H9 (cell line): ENCODE measurements around the gene CEP131. TPM values are rescaled to one million over a fixed set of nuclear protein-coding genes. Genes with fewer than 3 reads are reported as not detected.

Experiments
- DNase-seq: peaks from one replicate; pipeline ENCODE4 v3.0.0-alpha.2; 2017
- H2AFZ ChIP-seq: one replicate; pipeline ENCODE4 v1.6.1; 2013; ENCODE audit warnings: mild to moderate bottlenecking, low read length, control low read depth, moderate library complexity
- H2AK5ac ChIP-seq: 2 replicates; pipeline ENCODE4 v1.6.1; 2013; ENCODE audit warnings: low read length, control low read depth, mixed read lengths; ENCODE audit not compliant: insufficient read length
- H2BK120ac ChIP-seq: one replicate; pipeline ENCODE4 v1.6.1; 2013; ENCODE audit warnings: low read depth, mild to moderate bottlenecking, low read length, control low read depth, inconsistent platforms; ENCODE audit not compliant: poor library complexity, severe bottlenecking
- H2BK12ac ChIP-seq: 2 replicates; pipeline ENCODE4 v1.6.1; 2013; ENCODE audit warnings: low read length, control low read depth, mixed read lengths, low read depth; ENCODE audit not compliant: insufficient read length
- H2BK15ac ChIP-seq: 2 replicates; pipeline ENCODE4 v1.6.1; 2013; ENCODE audit warnings: low read depth, low read length, control low read depth
- H2BK20ac ChIP-seq: one replicate; pipeline ENCODE4 v1.6.1; 2013; ENCODE audit warnings: low read depth, mild to moderate bottlenecking, low read length, control low read depth, inconsistent platforms; ENCODE audit not compliant: poor library complexity, severe bottlenecking
- H2BK5ac ChIP-seq: 2 replicates; pipeline ENCODE4 v1.6.1; 2013; ENCODE audit warnings: low read length, control low read depth, mixed read lengths; ENCODE audit not compliant: insufficient read length
- H3K14ac ChIP-seq: 2 replicates; pipeline ENCODE4 v1.6.1; 2013; ENCODE audit warnings: low read length, control low read depth; ENCODE audit not compliant: insufficient read depth
- H3K18ac ChIP-seq: 2 replicates; pipeline ENCODE4 v1.6.1; 2013; ENCODE audit warnings: low read depth, mild to moderate bottlenecking, mixed read lengths, low read length, control low read depth; ENCODE audit not compliant: insufficient read length
- H3K23ac ChIP-seq: 2 replicates; pipeline ENCODE4 v1.6.1; 2013; ENCODE audit warnings: low read length, control low read depth, mixed read lengths, low read depth; ENCODE audit not compliant: insufficient read length
- H3K23me2 ChIP-seq: 2 replicates; pipeline ENCODE4 v1.6.1; 2013; ENCODE audit warnings: low read depth, mild to moderate bottlenecking, mixed read lengths, low read length, control low read depth; ENCODE audit not compliant: insufficient read length, poor library complexity, severe bottlenecking
- H3K27ac ChIP-seq: 2 replicates; pipeline ENCODE4 v1.5.1; 2013; ENCODE audit warnings: low read length, control low read depth, mixed read lengths, low read depth; ENCODE audit not compliant: insufficient read length
- H3K27me3 ChIP-seq: 2 replicates; pipeline ENCODE4 v1.6.1; 2013; ENCODE audit warnings: low read length, control low read depth, inconsistent platforms; ENCODE audit not compliant: insufficient read depth
- H3K4ac ChIP-seq: 2 replicates; pipeline ENCODE4 v1.6.1; 2013; ENCODE audit warnings: low read depth, mild to moderate bottlenecking, control low read depth, inconsistent platforms, low read length, moderate library complexity
- H3K4me1 ChIP-seq: 2 replicates; pipeline ENCODE4 v1.6.1; 2013; ENCODE audit warnings: low read length, control low read depth, inconsistent platforms; ENCODE audit not compliant: insufficient read depth
- H3K4me2 ChIP-seq: 2 replicates; pipeline ENCODE4 v1.6.1; 2013; ENCODE audit warnings: low read length, control low read depth, mixed read lengths; ENCODE audit not compliant: insufficient read length, insufficient read depth
- H3K56ac ChIP-seq: 2 replicates; pipeline ENCODE4 v1.6.1; 2013; ENCODE audit warnings: low read depth, mild to moderate bottlenecking, mixed read lengths, low read length, control low read depth; ENCODE audit not compliant: insufficient read length
- H3K79me1 ChIP-seq: 2 replicates; pipeline ENCODE4 v1.6.1; 2013; ENCODE audit warnings: low read depth, mild to moderate bottlenecking, moderate library complexity, low read length, control low read depth, inconsistent platforms; ENCODE audit not compliant: insufficient read depth, poor library complexity, severe bottlenecking
- H3K79me2 ChIP-seq: 2 replicates; pipeline ENCODE4 v1.6.1; 2013; ENCODE audit warnings: low read length, control low read depth, inconsistent platforms; ENCODE audit not compliant: insufficient read depth
- H3K9ac ChIP-seq: 2 replicates; pipeline ENCODE4 v1.6.1; 2013; ENCODE audit warnings: low read length, control low read depth, mixed read lengths; ENCODE audit not compliant: insufficient read length; ENCODE audit errors: extremely low read depth
- H3K9me3 ChIP-seq: one replicate; pipeline ENCODE4 v1.6.1; 2013; ENCODE audit warnings: low read depth, low read length, inconsistent platforms; ENCODE audit not compliant: control insufficient read depth
- H3T11ph ChIP-seq: one replicate; pipeline ENCODE4 v1.6.1; 2013; ENCODE audit warnings: mild to moderate bottlenecking, low read length, control low read depth, inconsistent platforms
- H4K20me1 ChIP-seq: one replicate; pipeline ENCODE4 v1.6.1; 2013; ENCODE audit not compliant: control insufficient read depth, insufficient read length, insufficient read depth
- H4K5ac ChIP-seq: 2 replicates; pipeline ENCODE4 v1.6.1; 2013; ENCODE audit warnings: low read depth, mild to moderate bottlenecking, mixed read lengths, low read length, control low read depth; ENCODE audit not compliant: insufficient read length
- H4K8ac ChIP-seq: replicated peaks from 2 replicates; pipeline ENCODE4 v1.6.1; 2013; ENCODE audit warnings: low read length, control low read depth, mixed read lengths, low read depth; ENCODE audit not compliant: insufficient read length
- H4K91ac ChIP-seq: 2 replicates; pipeline ENCODE4 v1.6.1; 2013; ENCODE audit warnings: low read depth, mild to moderate bottlenecking, moderate library complexity, mixed read lengths, low read length, control low read depth; ENCODE audit not compliant: insufficient read length
- H3K27ac Mint-ChIP-seq, 3 experiments: 2 replicates in 2 of 3; 3 replicates in 1 of 3; pipeline ENCODE4 v1.8.0; 2020 to 2021; ENCODE audit warnings: mixed read lengths in 3 of 3, mild to moderate bottlenecking in 1 of 3, moderate library complexity in 1 of 3
- H3K27me3 Mint-ChIP-seq: 2 replicates; pipeline ENCODE4 v1.8.0; 2021; ENCODE audit warnings: low read depth, mild to moderate bottlenecking, moderate library complexity, mixed read lengths
- H3K36me3 Mint-ChIP-seq, 3 experiments: 2 replicates in 2 of 3; 3 replicates in 1 of 3; pipeline ENCODE4 v1.8.0; 2020 to 2021; ENCODE audit warnings: low read depth in 3 of 3, mixed read lengths in 3 of 3; ENCODE audit not compliant: insufficient read depth in 1 of 3
- H3K4me1 Mint-ChIP-seq, 2 experiments: 2 replicates each; pipeline ENCODE4 v1.8.0; 2020; ENCODE audit warnings: mixed read lengths in 2 of 2
- H3K4me3 Mint-ChIP-seq, 2 experiments: 2 replicates in 1 of 2; 3 replicates in 1 of 2; pipeline ENCODE4 v1.8.0; 2020 to 2021; ENCODE audit warnings: mild to moderate bottlenecking in 2 of 2, mixed read lengths in 2 of 2, moderate library complexity in 1 of 2
- H3K9me3 Mint-ChIP-seq, 2 experiments: 2 replicates in 1 of 2; 3 replicates in 1 of 2; pipeline ENCODE4 v1.8.0; 2020; ENCODE audit warnings: mild to moderate bottlenecking in 2 of 2, mixed read lengths in 2 of 2, moderate library complexity in 1 of 2
- WGBS: extraction: QIAGEN DNeasy Blood & Tissue Kit; methylation state at CpG from one replicate; pipeline ENCODE4 v1.1.7; 2013; ENCODE audit warnings: missing lambda C conversion rate, low lambda C conversion rate, mixed read lengths; ENCODE audit not compliant: insufficient read length; ENCODE audit errors: extremely low coverage; 5-methylcytosine and 5-hydroxymethylcytosine counted together
- total RNA-seq: library from RNA; stranded (reverse); gene quantifications from 2 replicates; pipeline ENCODE4 v1.2.1, GENCODE V29; 2021
- TF ChIP-seq, protein P1 (sequence below): fragments of 200-600 bp; sonication (generic); conservative IDR thresholded peaks from 3 replicates; pipeline ENCODE4 v1.8.0; 2021; ENCODE audit warnings: antibody characterized with exemption, mild to moderate bottlenecking

The CEP131 gene
- total RNA-seq, 1 experiment from 2014 or later = 16.3 TPM

DNA sequence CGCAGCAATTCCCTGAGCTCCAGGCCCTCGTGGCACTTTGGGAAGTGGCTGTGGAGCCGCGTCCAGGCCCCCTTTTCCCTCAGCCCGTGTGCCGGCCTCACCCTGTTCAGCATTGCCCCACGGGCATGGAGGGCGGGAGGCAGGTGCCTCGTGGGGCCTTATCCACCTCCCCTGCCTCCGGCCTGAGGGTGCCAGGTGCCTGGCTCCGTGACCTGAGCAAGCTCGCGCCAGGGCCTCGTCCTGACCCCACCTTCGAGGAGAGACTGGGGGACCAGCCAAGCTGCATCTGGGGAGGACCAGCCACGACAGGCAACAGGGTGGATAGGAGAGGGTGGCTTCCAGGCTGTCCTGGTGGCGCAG is 29.7 kb downstream of the CEP131 start:
- Mint-ChIP-seq H3K4me3 (no peak overlapping the region), H3K27ac (no peak overlapping the region), H3K4me1 (no peaks in the 10 kb centered on the region), H3K27me3 (no peaks in the 10 kb centered on the region), H3K9me3 (no peaks in the 10 kb centered on the region), H3K36me3 (peaks cover 0 to 13% (median 6%) of the 10 kb centered on the region in 3 experiments; a peak in 5 of 7 replicates)
- Histone ChIP-seq H2AFZ (no peak overlapping the region), H3K4me2 (no peak overlapping the region), H2BK12ac (no peak overlapping the region), H3K56ac (no peak overlapping the region), H3K79me1 (no peaks in the 10 kb centered on the region), H4K91ac (no peak overlapping the region), H4K5ac (no peak overlapping the region), H2BK5ac (no peak overlapping the region), H3K18ac (no peak overlapping the region), H2BK120ac (no peak overlapping the region), H3K79me2 (no peaks in the 10 kb centered on the region), H3K4me1 (no peaks in the 10 kb centered on the region), H3K9me3 (no peaks in the 10 kb centered on the region), H4K20me1 (no peaks in the 10 kb centered on the region), H3K14ac (no peak overlapping the region), H3K23ac (no peak overlapping the region), H3K27me3 (no peaks in the 10 kb centered on the region), H3K9ac (no peak overlapping the region), H3K23me2 (no peaks in the 10 kb centered on the region), H2BK20ac (no peak overlapping the region), H3T11ph (no peak overlapping the region), H4K8ac (no peak overlapping the region), H2AK5ac (no peak overlapping the region), H3K27ac (no peak overlapping the region), H2BK15ac (no peak overlapping the region), H3K4ac (no peak overlapping the region)
- TF ChIP-seq, protein P1, sequence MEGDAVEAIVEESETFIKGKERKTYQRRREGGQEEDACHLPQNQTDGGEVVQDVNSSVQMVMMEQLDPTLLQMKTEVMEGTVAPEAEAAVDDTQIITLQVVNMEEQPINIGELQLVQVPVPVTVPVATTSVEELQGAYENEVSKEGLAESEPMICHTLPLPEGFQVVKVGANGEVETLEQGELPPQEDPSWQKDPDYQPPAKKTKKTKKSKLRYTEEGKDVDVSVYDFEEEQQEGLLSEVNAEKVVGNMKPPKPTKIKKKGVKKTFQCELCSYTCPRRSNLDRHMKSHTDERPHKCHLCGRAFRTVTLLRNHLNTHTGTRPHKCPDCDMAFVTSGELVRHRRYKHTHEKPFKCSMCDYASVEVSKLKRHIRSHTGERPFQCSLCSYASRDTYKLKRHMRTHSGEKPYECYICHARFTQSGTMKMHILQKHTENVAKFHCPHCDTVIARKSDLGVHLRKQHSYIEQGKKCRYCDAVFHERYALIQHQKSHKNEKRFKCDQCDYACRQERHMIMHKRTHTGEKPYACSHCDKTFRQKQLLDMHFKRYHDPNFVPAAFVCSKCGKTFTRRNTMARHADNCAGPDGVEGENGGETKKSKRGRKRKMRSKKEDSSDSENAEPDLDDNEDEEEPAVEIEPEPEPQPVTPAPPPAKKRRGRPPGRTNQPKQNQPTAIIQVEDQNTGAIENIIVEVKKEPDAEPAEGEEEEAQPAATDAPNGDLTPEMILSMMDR = no peak
- WGBS = no CpG with 5 or more reads among the region's 17 CpGs
- DNase-seq = no peak
